ENCODE results near the gene GDF10.

The GDF10 gene

GRCh38 chr10:47318706-47319105 lies 18.7 kb downstream of the GDF10 start:
- H3K27me3 ChIP-seq, result no peaks in the 10 kb centered on the region
- no peaks in the 10 kb centered on the region for H3K4me1 ChIP-seq
- peak; percentile 50 for DNase-seq
- H3K4me3 ChIP-seq (ENCODE audit: low read depth, low read length), result no peak overlapping the region
- TF ChIP-seq CTCF (IDR thresholded peaks at IDR 0.05; ENCODE audit: low read depth, low read length), result no peak
- H3K9me3 ChIP-seq, result no peaks in the 10 kb centered on the region
- H3K36me3 ChIP-seq, result no peaks in the 10 kb centered on the region

GRCh38 chr10:47319784-47320183 lies 19.8 kb downstream of the GDF10 start:
- H3K9me3 ChIP-seq, result no peaks in the 10 kb centered on the region
- no peaks in the 10 kb centered on the region for H3K36me3 ChIP-seq
- H3K27me3 ChIP-seq, result no peaks in the 10 kb centered on the region
- no peak overlapping the region for H3K4me3 ChIP-seq (ENCODE audit: low read depth, low read length)
- no peak for DNase-seq
- no peaks in the 10 kb centered on the region for H3K4me1 ChIP-seq
- TF ChIP-seq CTCF (IDR thresholded peaks at IDR 0.05; ENCODE audit: low read depth, low read length), result no peak

GRCh38 chr10:47320812-47321211 lies 20.8 kb downstream of the GDF10 start:
- Histone ChIP-seq H3K4me1 (no peaks in the 10 kb centered on the region), H3K9me3 (no peaks in the 10 kb centered on the region), H3K27me3 (no peaks in the 10 kb centered on the region), H3K4me3 (ENCODE audit: low read depth, low read length) (no peak overlapping the region), H3K36me3 (no peaks in the 10 kb centered on the region)
- no peak for DNase-seq
- no peak for TF ChIP-seq CTCF (IDR thresholded peaks at IDR 0.05; ENCODE audit: low read depth, low read length)

GRCh38 chr10:47321521-47322195 lies 21.7 kb downstream of the GDF10 start:
- Histone ChIP-seq H3K36me3 (no peaks in the 10 kb centered on the region), H3K27me3 (no peaks in the 10 kb centered on the region), H3K4me1 (peaks cover 5% of the 10 kb centered on the region), H3K9me3 (no peaks in the 10 kb centered on the region), H3K4me3 (ENCODE audit: low read depth, low read length) (no peak overlapping the region)
- TF ChIP-seq CTCF (IDR thresholded peaks at IDR 0.05; ENCODE audit: low read depth, low read length), result no peak
- DNase-seq, result no peak

GRCh38 chr10:47322300-47323061 lies 22.5 kb downstream of the GDF10 start, which contains the start of gene GDF2:
GDF2 (plus strand) TSS chr10:47322454; CDS start chr10:47322669, 215 bp downstream.
- Histone ChIP-seq H3K27me3 (no peaks in the 10 kb centered on the region), H3K9me3 (no peaks in the 10 kb centered on the region), H3K4me3 (ENCODE audit: low read depth, low read length) (no peak within 1 kb of the TSS), H3K36me3 (no peaks in the 10 kb centered on the region), H3K4me1 (peaks cover 7% of the 10 kb centered on the region)
- DNase-seq, result no peak
- no peak for TF ChIP-seq CTCF (IDR thresholded peaks at IDR 0.05; ENCODE audit: low read depth, low read length)

GRCh38 chr10:47323087-47323486 lies 23.1 kb downstream of the GDF10 start:
- Histone ChIP-seq H3K27me3 (no peaks in the 10 kb centered on the region), H3K36me3 (no peaks in the 10 kb centered on the region), H3K4me3 (ENCODE audit: low read depth, low read length) (no peak overlapping the region), H3K4me1 (peaks cover 7% of the 10 kb centered on the region), H3K9me3 (no peaks in the 10 kb centered on the region)
- no peak for DNase-seq
- no peak for TF ChIP-seq CTCF (IDR thresholded peaks at IDR 0.05; ENCODE audit: low read depth, low read length)
